Stimulated activated CD4-positive, alpha-beta T cell treated with anti-CD3 and anti-CD28 coated beads, Interleukin-12 subunit alpha, Interleukin-12 subunit beta, amount 100 ng/mL, for 48 hours (primary cell): ENCODE data around the gene SNX2.
"Not testable (repeated sequence)": the region's sequence is repeated elsewhere in the genome, so short reads cannot be mapped to it uniquely, and the experiment has no call there.

Source experiments
- DNase-seq, 3 donors: peaks; one replicate each; pipeline ENCODE4 v3.0.0-alpha.2; 2020; ENCODE audit warnings: low read depth in 2 of 3, low spot score in 1 of 3

The SNX2 gene

DNA sequence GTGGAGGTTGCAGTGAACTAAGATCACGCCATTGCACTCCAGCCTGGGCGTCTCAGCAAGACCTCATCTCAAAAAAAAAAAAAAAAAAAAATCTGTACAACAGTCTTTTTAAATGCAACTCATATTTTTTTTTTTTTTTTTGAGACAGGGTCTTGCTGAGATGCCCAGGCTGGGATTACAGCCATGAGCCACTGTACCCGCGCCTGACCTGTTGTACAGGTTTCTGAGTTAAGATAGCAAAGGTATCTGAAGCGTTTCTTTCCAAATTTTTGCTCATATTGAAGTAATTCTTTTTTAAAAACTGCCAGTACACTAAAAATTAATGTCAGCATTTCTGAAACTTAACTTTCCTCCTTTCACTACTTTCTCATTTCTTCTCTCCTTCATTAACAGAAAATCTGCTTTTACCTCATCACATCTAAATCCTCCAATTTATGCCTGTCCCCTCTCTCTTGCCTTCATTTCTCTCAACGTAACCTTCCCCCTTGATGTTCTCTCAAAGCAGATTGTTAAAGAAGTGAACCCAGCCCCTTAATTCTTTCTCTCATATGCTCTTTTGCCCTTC lies 67.2 kb downstream of the SNX2 start:
- DNase-seq = no peak

- no peak for DNase-seq
These were observed 69.4 kb downstream of the SNX2 start for GRCh38 chr5:122844136-122844909.

DNA sequence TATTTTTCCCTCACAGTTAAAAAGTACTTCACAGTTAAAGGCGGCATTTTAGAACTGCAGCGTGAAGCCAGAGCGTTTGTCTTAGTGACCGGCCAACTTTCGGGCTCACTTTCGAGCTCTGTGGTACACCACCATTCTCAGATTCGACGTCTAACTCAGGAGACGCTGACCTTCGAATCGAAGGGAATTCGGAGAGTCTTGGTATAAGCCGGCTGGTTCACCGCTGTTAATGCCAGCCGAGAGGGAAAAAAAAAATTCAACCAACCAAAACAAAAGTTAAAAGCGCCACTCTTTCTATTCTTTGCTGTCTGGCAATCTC lies 70.0 kb downstream of the SNX2 start:
- no peak for DNase-seq

GRCh38 chr5:122845229-122846050 lies 70.6 kb downstream of the SNX2 start, which contains the start of gene SNX24:
Gene SNX24 (plus strand): TSS chr5:122845613. CDS start chr5:122845634, 21 bp downstream.
- peak; percentile 28 to 61 (median 42) for DNase-seq

- no peak for DNase-seq
These were observed 71.2 kb downstream of the SNX2 start for GRCh38 chr5:122846051-122846550.

DNA sequence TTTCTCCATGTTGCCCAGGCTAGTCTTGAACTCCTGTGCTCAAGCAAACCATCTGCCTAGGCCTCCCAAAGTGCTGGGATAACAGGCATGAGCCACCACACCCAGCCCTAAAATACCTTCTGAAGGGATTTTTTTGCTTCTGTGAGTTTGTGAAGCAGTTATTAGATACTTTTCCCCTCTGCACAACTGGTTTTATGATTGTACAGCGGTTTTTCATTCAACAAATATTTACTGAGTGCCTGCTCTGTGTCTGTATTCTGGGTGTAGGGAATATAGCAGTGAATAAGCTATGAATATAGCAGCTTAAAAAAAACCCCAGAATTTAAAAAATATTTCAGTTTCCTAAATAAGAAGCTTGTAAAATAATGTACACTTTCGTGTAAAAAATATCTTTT lies 72.8 kb downstream of the SNX2 start:
- no peak for DNase-seq

- no peak for DNase-seq
These were observed 74.9 kb downstream of the SNX2 start for GRCh38 chr5:122849771-122850170.

DNA sequence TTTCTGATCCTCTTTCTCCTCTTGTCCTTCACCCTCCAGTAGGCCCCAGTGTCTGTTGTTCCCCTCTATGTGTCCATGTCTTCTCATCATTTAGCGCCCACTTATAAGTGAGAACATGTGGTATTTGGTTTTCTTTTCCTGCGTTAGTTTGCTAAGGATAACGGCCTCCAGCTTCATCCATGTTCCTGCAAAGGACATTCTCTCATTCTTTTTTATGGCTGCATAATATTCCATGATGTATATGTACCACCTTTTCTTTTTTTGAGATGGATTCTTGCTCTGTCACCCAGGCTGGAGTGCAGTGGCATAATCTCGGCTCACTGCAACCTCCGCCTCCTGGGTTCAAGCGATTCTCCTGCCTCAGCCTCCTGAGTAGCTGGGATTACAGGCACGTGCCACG lies 82.7 kb downstream of the SNX2 start:
- not testable (repeated sequence) for DNase-seq

GRCh38 chr5:122858451-122858850 lies 83.6 kb downstream of the SNX2 start:
- no peak for DNase-seq

DNA sequence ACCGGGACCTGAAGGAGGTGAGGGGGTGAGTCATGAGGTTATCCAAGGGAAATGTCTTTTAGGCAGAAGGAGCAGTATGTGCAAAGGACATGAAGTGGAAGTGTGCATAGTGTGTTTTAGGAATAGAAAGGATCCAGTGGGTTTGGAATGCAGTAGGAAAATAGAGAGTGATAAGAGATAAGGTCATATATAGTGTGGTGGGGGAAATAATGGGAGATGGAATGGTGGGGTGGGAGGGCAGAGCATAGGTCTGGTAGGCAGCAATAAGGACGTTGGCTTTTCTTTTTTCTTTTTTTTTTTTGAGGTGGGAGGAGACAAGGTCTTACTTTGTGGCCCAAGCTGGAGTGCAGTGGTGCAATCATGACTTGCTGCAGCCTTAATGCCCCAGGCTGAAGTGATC lies 88.4 kb downstream of the SNX2 start:
- DNase-seq = no peak

DNA sequence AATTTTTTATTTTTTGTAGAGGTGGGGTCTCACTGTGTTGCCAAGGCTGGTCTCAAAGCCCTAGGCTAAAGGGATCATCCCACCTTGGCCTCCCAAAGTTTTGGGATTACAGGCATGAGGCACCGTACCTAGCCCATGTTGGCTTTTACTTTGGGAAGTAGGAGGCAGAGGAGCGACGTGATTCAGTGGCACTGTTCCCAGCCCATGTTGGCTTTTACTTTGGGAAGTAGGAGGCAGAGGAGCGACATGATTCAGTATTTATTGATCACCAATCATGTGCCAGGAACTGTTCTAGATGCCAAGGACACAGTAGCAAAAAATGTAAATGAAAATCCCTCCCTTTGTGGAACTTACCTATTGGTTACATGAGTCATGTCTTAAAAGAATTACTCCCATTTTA lies 88.8 kb downstream of the SNX2 start:
- no peak for DNase-seq

DNA sequence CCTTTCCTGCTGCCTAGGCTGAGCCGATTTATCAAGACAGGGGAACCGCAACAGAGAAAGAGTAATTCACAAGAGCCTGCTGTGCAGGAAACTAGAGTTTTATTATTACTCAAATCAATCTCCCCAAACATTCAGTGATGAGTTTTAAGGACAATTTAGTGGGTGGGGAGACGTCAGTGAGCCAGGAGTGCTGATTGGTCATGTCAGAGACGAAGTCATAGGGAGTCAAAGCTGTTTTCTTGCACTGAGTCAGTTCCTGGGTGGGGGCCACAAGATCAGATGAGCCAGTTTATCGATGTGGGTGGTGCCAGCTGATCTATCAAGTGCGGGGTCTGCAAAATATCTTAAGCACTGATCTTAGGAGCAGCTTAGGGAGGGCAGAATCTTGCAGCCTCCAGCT lies 89.5 kb downstream of the SNX2 start:
- peak in 1 of 3 donors; percentile 7 for DNase-seq

DNA sequence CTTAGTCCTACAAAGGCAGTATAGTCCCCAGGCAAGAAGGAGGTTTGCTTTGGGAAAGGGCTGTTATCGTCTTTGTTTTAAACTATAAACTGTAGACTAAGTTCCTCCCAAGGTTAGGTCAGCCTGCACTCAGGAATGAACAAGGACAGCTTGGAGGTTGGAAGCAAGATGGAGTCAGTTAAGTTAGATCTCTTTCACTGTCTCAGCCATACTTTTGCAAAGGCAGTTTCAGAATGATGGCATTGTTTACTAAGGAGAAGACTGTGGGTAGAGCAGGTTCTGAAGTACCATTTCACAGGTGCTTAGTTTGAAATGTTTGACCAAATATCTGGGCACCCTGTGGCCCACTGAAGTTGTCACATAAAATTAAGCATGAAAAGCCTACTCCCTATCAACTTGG lies 90.0 kb downstream of the SNX2 start:
- DNase-seq = no peak

DNA sequence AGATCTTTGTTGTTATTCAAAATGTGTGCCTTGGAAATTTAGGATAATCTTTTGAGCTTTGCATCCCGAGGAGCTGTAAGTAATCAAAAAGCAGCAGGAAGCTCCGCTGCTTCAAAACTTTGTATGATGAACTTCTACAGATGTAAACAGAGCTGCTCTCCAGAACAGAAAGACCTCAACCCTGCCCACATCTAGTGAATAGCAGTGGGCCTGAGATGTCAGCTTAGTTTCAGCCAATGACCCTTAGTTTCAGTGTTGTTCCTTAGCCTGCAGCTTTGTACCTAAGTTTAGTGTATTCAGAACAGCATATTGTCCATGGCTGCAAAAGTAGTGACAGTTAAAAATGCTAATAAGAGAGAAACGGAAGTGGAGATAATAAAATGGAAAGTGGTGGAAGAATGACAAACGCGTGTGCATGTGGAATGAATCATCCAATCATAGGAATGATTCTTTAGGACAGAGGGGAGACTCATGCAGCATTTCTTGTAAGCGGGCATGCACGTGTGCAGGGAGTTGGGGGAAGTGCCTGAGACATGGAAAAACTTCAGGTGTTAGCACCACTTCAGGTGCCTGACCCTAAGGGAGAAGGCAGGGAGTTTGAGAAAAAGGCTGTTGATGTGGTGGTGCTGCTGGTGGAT lies 95.5 kb downstream of the SNX2 start:
- DNase-seq = no peak

GRCh38 chr5:122871661-122872060 lies 96.8 kb downstream of the SNX2 start:
- DNase-seq = no peak

DNA sequence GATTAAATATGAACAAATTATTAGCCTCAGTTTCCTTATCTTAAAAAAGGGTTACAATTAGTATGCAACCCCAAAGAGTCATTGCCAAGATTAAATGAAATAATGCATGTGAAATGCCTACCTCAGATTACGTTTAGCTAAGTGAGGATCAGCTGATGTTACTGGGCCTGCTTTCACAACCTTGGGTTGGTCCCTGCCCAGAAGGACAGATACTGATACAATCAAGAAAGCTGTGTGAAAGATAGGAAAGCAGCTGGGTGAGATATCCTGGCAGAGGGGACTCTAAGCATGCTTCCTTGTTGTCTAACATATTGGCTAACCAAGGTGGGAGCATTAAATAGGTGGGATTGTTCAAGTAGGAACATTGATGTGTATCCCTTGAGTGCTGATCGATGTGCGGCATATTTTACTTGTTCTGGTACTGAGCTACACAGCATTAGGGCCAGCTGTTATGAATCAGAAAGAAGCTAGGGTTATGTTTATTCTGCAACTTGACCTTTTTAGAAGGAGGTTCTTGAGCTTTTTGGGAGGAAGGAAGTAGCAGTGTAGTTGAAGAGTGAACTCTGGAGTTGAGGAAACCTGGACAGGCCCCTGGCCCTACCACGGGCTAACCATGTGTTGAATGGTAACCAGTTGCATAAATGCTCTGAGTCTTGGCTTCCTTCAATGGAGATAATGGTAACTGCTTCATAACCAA lies 99.4 kb downstream of the SNX2 start:
- no peak for DNase-seq

GRCh38 chr5:122877518-122877917 lies 102.6 kb downstream of the SNX2 start:
- no peak for DNase-seq

- no peak for DNase-seq
These were observed 104.2 kb downstream of the SNX2 start for GRCh38 chr5:122879076-122879475.
